Stimulated activated CD8-positive, alpha-beta memory T cell treated with anti-CD3 and anti-CD28 coated beads, Interleukin-4, amount 100 ng/mL, for 4 hours (primary cell): ENCODE data around the gene MRAP2.
"Not testable (repeated sequence)": the region's sequence is repeated elsewhere in the genome, so short reads cannot be mapped to it uniquely, and the experiment has no call there.

ENCODE experiments used
- DNase-seq, 2 donors: peaks; one replicate each; pipeline ENCODE4 v3.0.0-alpha.2; 2020; ENCODE audit warnings: low read depth in 2 of 2, low spot score in 1 of 2

Gene MRAP2

DNA sequence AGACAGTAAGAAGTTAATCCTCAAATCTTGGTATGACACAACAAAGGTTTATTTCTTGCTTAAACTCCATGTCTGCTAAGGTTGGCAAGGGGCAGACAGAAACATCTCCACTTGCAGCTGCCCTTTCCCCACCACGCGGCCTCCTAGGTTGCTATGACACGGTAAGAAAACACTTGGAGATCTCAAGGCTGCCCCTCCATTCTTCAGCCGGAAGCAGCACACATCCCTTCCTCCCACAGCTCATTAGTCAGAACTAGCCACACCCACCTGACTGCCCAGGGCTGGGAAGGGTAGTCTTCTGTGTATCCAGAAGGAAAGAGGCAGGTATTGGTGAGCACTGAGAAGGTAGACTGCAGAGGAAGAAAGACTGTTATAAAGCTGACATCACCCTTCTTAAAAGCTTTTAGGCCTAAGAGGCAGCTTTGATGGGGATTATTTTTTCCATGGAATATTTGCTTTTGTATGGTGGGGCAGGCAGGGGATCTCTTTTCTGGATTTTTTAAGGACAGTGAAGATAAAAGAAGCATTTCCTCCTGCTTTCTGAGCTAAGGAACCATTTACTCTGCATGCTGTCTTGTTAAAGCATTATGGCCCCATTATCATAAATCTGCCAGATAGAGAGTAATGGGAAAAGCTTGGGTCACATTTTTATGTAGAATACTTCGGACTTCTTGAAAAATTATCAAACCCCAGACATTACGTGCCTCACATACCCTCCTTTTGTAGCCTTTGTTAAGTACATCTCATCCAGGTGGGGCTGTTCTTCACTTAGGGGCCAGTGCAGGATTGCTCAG lies 41.6 kb downstream of the MRAP2 start:
- DNase-seq: no peak

DNA sequence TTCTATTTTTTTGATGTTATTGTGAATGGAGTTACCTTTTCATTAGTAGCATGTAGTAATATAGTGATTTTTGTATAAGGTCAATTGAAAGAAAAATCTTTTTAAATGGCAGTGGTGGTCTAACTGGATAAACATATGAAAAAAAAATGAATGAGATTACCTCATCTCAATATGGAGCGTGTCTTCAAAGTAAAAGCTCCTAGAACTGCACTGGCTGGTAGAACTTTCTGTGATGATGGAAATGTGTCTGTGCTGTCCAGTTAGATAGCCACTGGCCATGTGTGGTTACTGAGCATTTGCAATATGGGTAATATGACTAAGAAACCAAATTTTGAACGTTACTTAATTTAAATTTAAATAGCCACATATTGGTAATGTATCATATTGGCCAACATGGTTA lies 44.1 kb downstream of the MRAP2 start:
- DNase-seq: no peak

DNA sequence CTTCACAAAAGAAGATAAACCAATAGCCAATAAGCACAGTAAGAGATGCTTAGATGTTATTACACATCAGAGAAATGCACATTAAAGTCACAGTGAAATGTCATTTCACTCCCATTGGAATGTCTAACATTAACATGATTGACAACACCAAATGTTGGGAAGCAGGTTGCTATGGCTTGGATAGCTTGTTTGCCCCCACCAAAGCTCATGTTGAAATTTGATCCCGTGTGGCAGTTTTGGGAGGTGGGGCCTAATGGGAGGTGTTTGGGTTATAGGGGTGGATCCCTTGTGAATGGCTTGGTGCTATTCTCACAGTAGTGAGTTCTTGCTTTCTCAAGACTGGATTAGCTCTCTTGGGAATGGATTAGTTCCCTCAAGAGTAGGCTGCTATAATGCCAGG lies 44.8 kb downstream of the MRAP2 start:
- no peak for DNase-seq

DNA sequence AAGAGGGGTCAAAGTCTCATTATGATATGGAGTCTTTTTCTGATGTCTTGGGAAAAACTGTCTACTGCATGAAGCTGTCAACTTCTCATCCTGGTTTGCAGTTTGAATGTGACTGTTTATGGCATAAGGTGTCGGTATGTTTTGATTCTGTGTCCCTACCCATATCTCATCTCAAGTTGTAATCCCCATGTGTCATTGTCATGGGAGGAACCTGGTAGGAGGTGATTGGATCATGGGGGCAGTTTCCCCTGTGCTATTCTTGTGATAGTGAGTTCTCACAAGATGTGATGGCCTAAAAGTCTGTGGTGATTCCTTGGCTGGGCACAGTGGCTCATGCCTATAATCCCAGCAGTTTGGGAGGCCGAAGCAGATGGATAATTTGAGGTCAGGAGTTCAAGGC lies 47.6 kb downstream of the MRAP2 start:
- no peak for DNase-seq

DNA sequence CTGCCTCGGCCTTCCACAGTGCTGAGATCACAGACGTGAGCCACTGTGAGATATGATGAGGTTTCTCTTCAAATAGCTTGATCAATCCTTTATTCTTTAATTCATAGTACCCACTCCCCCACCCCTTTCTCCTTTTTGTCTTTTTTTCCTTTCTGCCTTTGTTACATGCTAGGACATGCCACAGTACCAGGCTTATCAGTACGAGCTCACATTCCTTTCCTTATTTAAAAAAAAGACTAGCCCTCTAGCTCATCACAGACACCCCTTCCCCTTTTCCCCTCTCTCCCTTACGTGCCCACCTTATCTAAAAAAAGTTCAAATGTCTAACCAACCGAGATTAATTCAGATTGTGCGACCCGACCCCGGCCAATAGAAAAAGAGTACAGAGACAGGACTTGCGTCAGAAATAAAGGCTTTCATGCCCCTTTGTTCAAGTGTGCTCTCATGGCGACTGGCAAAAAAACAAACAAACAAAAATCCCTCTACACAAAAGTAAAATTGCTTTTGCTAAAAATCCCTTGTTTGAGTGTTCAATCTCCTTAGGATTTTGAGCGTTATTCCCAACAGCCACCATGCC lies 49.2 kb downstream of the MRAP2 start:
- no peak for DNase-seq

DNA sequence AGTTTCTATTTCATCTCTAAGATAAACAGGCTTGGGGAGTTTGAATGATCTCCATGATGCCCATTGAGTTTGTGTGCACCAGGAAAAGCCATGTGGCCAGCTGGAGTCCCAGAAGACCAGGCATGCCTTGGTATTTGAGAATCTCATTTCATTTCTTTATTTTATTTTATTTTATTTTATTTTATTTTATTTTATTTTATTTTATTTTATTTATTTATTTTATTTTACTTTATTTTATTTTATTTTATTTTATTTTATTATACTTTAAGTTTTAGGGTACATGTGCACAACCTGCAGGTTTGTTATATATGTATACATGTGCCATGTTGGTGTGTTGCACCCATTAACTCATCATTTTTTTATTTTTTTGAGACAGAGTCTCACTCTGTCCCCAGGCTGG lies 51.1 kb downstream of the MRAP2 start:
- not testable (repeated sequence) for DNase-seq

DNA sequence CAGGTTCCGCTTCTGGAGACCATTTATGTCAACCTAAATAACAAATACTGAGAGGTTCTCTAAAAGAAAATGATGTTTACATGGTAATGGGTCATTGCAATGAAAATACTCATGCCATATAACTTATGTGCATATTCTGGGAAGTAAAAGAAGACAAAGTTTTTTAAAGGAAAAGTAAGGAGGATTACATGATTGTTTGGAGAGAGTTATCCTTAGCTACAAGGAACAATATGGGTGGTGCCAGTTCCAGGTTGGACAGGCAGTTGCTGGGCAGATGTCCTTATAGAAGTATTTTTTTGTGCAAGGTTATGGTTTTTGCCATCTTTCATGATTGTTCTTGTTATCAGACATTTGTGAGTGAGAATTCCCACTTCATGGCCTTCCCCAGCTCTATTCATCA lies 52.5 kb downstream of the MRAP2 start:
- no peak for DNase-seq

DNA sequence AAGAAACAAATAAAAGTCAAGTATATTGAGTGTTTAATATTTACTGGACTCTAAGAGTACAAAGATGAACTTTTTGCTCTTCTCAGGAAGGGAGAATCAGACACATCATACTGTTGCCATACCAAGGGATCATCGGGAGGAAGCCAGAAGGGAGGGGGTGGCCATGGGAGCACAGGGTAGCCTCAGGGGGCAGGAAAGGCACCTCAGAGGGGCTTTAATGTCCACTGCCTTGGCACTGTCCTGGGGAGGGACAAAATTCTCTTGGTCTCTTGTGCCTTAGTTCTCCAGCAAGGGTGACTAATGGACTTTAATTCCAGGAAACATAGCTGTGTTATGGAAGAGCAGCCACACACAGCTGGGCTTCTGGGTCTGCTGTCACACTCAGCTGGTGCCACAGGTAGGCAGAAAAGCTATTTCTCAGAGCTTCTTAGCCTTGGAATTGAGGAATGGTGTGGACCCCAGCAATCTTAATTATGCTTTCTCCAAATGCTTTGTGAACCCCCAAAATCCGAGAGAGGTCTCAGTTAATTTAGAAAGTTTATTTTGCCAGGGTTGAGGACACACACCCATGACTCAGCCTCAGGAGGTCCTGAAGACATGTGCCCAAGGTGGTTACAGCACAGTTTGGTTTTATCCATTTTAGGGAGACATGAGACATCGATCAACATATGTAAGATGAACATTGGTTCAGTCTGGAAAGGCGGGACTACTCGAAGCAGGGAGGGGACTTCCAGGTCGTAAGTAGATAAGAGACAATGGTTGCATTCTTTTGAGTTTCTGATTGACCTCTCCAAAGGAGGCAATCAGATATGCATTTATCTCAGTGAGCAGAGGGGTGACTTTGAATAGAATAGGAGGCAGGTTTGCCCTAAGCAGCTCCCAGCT lies 53.2 kb downstream of the MRAP2 start:
- no peak for DNase-seq

DNA sequence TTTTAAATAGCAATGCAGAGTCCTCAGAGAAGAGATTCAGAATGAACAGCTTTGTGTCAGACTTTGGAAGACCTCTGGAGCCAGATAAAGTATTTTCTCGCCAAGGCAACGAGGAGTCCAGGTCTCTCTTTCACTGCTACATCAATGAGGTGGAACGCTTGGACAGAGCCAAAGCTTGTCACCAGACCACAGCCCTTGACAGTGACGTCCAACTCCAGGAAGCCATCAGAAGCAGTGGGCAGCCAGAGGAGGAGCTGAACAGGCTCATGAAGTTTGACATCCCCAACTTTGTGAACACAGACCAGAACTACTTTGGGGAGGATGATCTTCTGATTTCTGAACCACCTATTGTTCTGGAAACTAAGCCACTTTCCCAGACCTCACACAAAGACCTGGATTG lies 55.5 kb downstream of the MRAP2 start:
- DNase-seq: no peak

DNA sequence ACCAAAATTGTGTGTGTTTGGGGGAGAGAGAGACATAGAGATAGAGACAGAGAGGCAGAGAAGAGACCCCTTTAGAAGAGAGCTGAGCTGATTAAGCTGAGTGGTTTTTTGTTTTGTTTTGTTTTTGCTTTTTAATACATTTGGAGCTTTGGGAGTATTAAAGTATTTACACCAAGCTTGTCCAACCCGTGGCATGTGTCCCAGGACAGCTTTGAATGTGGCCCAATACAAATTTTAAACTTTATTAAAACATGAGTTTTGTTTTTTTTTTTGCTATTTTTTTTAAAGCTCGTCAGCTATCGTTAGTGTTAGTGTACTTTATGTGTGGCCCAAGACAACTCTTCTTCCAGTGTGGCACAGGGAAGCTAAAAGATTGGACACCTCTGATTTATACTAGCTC lies 56.0 kb downstream of the MRAP2 start:
- DNase-seq: no peak

DNA sequence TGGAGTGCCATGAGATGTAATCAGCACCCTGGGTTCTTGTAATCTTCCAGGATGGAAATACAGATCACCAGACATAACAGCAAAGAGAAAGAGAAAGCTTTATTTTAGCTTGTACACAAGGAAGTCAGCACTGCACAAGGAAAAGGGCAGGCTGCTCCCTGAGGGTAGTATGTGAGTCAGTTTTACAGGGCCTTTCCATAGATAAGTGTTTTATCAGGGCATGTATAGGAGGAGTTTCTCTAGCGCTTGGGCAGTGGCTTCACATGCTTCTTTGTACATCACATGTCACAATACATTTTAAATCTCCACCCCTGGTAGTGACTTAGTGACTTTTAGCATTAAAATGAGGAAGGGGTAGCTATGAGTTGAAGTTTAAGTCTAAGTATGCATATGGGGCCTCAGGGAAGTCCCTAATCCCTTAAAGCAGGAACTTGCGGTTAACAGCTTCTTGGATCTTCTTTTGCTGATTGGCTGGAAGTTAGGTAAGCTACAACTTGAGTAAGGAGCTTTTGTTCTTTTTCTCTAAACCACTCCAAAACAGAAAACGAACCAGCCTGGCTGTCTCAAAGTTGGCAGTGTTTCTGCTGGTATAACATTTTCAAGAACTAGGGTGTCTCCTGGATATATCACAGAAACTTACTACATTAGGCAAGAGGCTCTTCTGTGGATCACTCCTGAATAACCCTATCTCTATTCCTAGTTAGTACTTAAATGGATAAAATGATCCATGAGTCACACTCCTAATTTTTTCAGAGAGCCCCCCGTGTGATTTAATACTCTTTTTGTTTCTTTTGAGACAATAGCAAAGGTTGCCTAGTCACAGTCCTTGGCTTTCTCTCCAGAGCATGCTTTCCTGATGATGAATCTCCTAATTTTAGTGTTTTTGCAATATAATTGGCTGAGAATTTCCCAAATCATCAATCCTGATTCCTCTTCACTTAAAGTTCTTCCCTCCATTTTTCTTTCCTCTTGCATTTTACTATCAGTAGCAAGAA lies 60.2 kb downstream of the MRAP2 start:
- no peak for DNase-seq

DNA sequence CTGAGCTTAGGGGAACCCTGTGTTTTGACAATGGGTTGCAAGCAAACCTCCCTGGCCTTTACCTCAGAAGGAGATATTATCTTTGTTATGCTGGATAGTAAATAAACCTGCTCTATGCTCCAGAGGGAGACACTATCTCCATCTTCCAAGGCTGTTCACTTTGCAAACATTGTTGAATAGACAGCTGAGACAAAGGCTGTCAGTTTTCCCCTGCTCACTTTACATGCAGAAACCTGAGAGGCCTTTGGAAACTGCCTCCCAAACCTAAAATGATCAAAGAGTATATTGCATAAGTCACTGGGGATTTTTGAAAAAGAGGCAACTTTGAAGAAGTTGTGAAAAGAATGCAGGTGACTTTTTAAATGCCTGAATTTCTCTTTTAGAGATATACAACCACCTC lies 61.6 kb downstream of the MRAP2 start:
- no peak for DNase-seq

DNA sequence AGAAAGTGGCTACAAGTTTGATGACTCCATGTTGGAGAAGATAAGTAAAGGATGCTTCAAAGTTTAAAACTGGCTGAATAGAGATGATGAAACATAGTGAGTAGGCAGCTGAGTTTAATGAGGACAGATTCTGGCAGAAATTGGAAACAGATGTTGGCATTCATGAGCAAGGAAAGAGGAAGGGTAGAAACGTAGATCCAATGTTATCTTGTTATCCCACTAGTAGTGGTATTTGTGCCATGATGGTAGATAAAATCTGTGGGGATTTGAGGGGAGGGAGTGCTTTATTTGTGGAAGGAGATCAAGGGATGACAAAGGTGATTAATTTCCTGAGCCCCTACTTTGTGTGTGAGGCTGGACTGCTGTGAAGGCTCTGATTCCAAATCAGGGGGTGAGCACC lies 69.5 kb downstream of the MRAP2 start:
- no peak for DNase-seq

DNA sequence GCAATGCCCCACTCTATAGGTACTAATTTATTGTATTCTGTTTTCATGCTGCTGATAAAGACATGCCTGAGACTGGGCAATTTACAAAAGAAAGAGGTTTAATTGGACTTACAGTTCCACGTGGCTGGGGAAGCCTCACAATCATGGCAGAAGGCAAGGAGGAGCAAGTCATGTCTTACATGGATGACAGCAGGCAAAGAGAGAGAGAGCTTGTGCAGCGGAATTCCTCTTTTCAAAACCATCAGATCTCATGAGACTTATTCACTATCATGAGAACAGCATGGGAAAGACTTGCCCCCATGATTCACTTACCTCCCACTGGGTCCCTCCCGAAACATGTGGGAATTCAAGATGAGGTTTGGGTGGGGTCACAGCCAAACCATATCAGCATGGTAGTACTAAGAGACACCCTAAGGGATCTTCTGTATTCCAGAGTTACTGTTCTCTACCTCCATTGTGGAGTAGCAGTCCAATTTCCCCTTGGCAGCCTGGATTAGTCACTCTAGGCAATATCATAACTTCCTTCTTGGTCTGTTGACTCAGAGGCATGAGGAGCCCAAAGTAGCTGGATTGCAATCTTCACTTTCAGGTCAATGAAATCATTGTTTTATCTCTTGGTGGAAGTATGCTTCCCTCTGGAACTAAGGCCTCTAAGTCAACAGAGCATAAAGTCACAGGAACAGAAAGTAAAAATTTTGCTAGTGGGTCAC lies 71.8 kb downstream of the MRAP2 start:
- DNase-seq: not testable (repeated sequence)

DNA sequence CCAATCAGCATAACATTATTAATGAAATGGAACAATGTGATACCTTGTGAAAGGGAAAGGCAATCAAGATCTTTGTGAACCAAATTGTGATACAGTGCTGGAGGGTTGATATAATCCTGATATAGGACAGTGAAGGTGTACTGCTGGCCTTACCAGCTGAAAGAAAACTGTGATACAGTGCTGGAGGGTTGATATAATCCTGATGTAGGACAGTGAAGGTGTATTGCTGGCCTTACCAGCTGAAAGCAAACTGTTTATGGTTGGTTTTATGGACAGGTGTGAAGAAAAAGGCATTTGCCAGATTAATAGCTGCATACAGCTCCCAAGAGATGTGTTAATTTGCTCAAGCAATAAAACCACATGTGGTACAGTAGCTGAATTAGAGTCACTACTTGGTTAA lies 73.9 kb downstream of the MRAP2 start:
- DNase-seq: no peak

DNA sequence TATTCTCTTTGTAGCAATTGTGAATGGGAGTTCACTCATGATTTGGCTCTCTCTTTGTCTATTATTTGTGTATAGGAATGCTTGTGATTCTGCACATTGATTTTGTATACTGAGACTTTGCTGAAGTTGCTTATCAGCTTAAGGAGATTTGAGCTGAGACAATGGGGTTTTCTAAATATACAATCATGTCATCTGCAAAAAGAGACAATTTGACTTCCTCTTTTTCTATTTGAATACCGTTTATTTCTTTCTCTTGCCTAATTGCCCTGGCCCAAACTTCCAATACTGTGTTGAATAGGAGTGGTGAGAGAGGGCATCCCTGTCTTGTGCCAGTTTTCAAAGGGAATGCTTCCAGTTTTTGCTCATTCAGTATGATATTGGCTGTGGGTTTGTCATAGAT lies 77.8 kb downstream of the MRAP2 start:
- DNase-seq: not testable (repeated sequence)

DNA sequence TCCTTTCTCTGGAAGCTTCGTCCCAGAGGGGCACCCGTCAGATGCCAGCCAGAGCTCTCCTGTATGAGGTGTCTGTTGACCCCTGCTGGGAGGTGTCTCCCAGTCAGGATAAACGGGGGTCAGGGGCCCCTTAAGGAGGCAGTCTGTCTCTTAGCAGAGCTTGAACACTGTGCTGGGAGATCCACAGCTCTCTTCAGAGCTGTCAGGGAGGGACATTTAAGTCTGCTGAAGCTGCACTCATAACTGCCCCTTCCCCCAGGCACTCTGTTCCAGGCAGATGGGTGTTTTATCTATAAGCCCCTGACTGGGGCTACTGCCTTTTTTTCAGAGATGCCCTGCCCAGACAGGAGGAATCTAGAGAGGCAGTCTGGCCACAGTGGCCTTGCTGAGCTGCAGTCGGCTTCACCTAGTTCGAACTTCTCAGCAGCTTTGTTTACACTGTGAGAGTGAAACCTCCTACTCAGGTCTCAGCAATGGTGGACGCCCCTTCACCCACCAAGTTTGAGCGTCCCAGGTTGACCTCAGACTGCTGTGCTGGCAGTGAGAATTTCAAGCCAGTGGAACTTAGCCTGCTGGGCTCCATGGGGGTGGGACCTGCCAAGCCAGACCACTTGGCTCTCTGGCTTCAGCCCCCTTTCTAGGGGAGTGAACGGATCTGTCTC lies 81.5 kb downstream of the MRAP2 start:
- not testable (repeated sequence) for DNase-seq

DNA sequence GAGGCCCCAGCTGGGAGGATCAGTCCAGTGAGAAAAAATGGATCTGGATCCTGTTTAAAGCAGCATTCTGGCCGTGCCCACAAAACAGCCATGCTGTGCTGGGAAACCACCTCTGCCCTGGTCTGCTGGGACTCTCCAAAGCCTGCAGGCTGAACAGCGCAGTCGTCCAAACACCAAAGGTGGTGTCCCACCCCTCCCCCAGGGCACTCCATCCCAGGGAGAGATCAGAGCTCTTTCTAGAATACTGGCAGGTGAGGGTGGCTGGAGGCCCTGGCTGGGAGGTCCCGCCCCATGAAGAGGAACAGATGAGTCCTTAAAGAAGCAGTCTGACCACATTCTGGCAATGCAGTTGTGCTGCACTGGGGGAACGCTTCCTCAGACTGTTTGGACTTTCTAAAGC lies 84.6 kb downstream of the MRAP2 start:
- no peak for DNase-seq

DNA sequence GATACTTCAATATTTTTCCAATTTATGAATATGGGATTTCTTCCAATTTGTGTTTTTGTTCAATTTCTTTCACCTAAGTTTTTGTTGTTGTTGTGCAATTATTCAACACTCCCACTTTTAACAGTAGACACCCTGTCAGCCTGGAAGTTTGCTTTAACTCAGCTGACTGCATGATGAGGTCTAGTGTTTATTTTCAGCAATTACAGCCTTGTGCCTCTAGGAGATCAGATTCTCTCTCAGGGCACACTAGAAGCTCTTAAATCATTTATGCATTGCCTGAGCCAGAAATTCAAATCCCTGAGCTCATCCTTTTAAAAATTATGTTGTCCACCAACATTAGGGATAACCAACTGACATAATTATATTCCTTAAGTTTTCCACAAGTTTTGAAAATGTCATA lies 85.7 kb downstream of the MRAP2 start:
- DNase-seq: no peak

DNA sequence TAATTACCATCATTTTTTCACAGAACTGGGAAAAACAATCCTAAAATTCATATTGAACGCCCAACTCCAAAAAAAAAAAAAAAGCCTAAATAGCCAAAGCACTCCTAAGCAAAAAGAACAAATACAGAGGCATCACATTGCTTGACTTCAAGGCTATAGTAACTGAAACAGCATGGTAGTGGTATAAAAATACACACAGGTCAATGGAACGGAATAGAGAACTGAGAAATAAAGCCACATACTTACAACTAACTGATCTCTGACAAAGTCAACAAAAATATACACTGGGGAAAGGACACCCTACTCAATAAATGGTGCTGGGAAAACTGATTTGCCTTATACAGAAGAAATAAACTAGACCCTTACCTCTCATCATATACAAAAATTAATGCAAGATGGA lies 89.6 kb downstream of the MRAP2 start:
- no peak for DNase-seq
